Activated CD4-positive, alpha-beta T cell treated with anti-CD3 and anti-CD28 coated beads, Interleukin-2, amount 10 ng/mL, durations not matched to agents 24 days and 14 days (primary cell): ENCODE results near the gene OR5M11. TPM values are rescaled to one million over a fixed set of nuclear protein-coding genes. Genes with fewer than 3 reads are reported as not detected.

ENCODE experiments used
- total RNA-seq: library from RNA; stranded (reverse); gene quantifications from 2 replicates; pipeline ENCODE4 v1.2.3, GENCODE V29; 2022

OR5M11 gene
- total RNA-seq, 1 donor from 2014 or later, result not detected

Other genes starting within 250 kb of the OR5M11 start
- not detected in 2 replicates for gene OR8K3, start 228.1 kb downstream of the OR5M11 start, total RNA-seq
- not detected in 2 replicates for gene OR8K1, start 197.2 kb downstream of the OR5M11 start, total RNA-seq
- not detected in 2 replicates for gene OR8J1, start 189.0 kb downstream of the OR5M11 start, total RNA-seq
- not detected in 2 replicates for gene OR8U1, start 167.6 kb downstream of the OR5M11 start, total RNA-seq
- gene OR5AL1, start 130.6 kb downstream of the OR5M11 start, total RNA-seq, result not detected in 2 replicates
- gene OR5M3, start 69.9 kb downstream of the OR5M11 start, total RNA-seq, result not detected in 2 replicates
- gene OR5M8, start 51.9 kb downstream of the OR5M11 start, total RNA-seq, result not detected in 2 replicates
- gene OR5M10, start 34.5 kb upstream of the OR5M11 start, total RNA-seq, result not detected in 2 replicates
- not detected in 2 replicates for gene OR5M1, start 71.6 kb upstream of the OR5M11 start, total RNA-seq
- gene OR5AP2, start 99.2 kb upstream of the OR5M11 start, total RNA-seq, result not detected in 2 replicates
- gene OR5AR1, start 120.4 kb upstream of the OR5M11 start, total RNA-seq, result not detected in 2 replicates
- gene OR9G1, start 155.8 kb upstream of the OR5M11 start, total RNA-seq, result not detected in 2 replicates
- not detected in 2 replicates for gene OR9G4, start 205.4 kb upstream of the OR5M11 start, total RNA-seq